Measurements from ENCODE around the gene HIVEP3. TPM values are rescaled to one million over a fixed set of nuclear protein-coding genes. Genes with fewer than 3 reads are reported as not detected.

Gene HIVEP3
- total RNA-seq, 1 experiment from 2014 or later: 0.32 TPM

- no peak for DNase-seq (ENCODE audit: low read depth, low spot score)
- in situ Hi-C loops (cut with HindIII; ENCODE audit: low pct_unique_long_range_greater_than_20kb, low sequenced_read_pairs): no loop called here
Observed at GRCh38 chr1:41902159-41902577, 16.6 kb downstream of the HIVEP3 start.

GRCh38 chr1:41901551-41901950 lies 17.2 kb downstream of the HIVEP3 start:
- in situ Hi-C loops (cut with HindIII; ENCODE audit: low pct_unique_long_range_greater_than_20kb, low sequenced_read_pairs): no loop called here
- DNase-seq (ENCODE audit: low read depth, low spot score): no peak

- in situ Hi-C loops (cut with HindIII; ENCODE audit: low pct_unique_long_range_greater_than_20kb, low sequenced_read_pairs): no loop called here
Observed at GRCh38 chr1:41900603-41901444, 17.9 kb downstream of the HIVEP3 start.

GRCh38 chr1:41898191-41898713 lies 20.5 kb downstream of the HIVEP3 start:
- no peak for DNase-seq (ENCODE audit: low read depth, low spot score)
- in situ Hi-C loops (cut with HindIII; ENCODE audit: low pct_unique_long_range_greater_than_20kb, low sequenced_read_pairs): no loop called here

More at GRCh38 chr1:41900603-41901444, 17.9 kb downstream of the HIVEP3 start:
- DNase-seq (ENCODE audit: low read depth, low spot score): no peak

GRCh38 chr1:41895552-41895951 lies 23.2 kb downstream of the HIVEP3 start:
- in situ Hi-C loops (cut with HindIII; ENCODE audit: low pct_unique_long_range_greater_than_20kb, low sequenced_read_pairs): no loop called here
- DNase-seq (ENCODE audit: low read depth, low spot score): no peak

GRCh38 chr1:41894808-41895483 lies 23.8 kb downstream of the HIVEP3 start:
- in situ Hi-C loops (cut with HindIII; ENCODE audit: low pct_unique_long_range_greater_than_20kb, low sequenced_read_pairs): no loop called here
- DNase-seq (ENCODE audit: low read depth, low spot score): no peak

GRCh38 chr1:41894101-41894807 lies 24.5 kb downstream of the HIVEP3 start:
- in situ Hi-C loops (cut with HindIII; ENCODE audit: low pct_unique_long_range_greater_than_20kb, low sequenced_read_pairs): no loop called here
- no peak for DNase-seq (ENCODE audit: low read depth, low spot score)

GRCh38 chr1:41892301-41892781 lies 26.4 kb downstream of the HIVEP3 start:
- no peak for DNase-seq (ENCODE audit: low read depth, low spot score)
- in situ Hi-C loops (cut with HindIII; ENCODE audit: low pct_unique_long_range_greater_than_20kb, low sequenced_read_pairs): no loop called here

GRCh38 chr1:41891199-41891896 lies 27.4 kb downstream of the HIVEP3 start:
- in situ Hi-C loops (cut with HindIII; ENCODE audit: low pct_unique_long_range_greater_than_20kb, low sequenced_read_pairs): no loop called here
- peak; percentile 41 for DNase-seq (ENCODE audit: low read depth, low spot score)

GRCh38 chr1:41890825-41891198 lies 27.9 kb downstream of the HIVEP3 start:
- DNase-seq (ENCODE audit: low read depth, low spot score): no peak
- in situ Hi-C loops (cut with HindIII; ENCODE audit: low pct_unique_long_range_greater_than_20kb, low sequenced_read_pairs): no loop called here

- in situ Hi-C loops (cut with HindIII; ENCODE audit: low pct_unique_long_range_greater_than_20kb, low sequenced_read_pairs): no loop called here
- no peak for DNase-seq (ENCODE audit: low read depth, low spot score)
Observed at GRCh38 chr1:41889506-41890414, 29.0 kb downstream of the HIVEP3 start.

- in situ Hi-C loops (cut with HindIII; ENCODE audit: low pct_unique_long_range_greater_than_20kb, low sequenced_read_pairs): no loop called here
- DNase-seq (ENCODE audit: low read depth, low spot score): no peak
Observed at GRCh38 chr1:41888756-41889155, 30.0 kb downstream of the HIVEP3 start.

- in situ Hi-C loops (cut with HindIII; ENCODE audit: low pct_unique_long_range_greater_than_20kb, low sequenced_read_pairs): no loop called here
- DNase-seq (ENCODE audit: low read depth, low spot score): no peak
Observed at GRCh38 chr1:41887365-41887764, 31.4 kb downstream of the HIVEP3 start.

GRCh38 chr1:41884256-41885230 lies 34.2 kb downstream of the HIVEP3 start:
- in situ Hi-C loops (cut with HindIII; ENCODE audit: low pct_unique_long_range_greater_than_20kb, low sequenced_read_pairs): no loop called here
- DNase-seq (ENCODE audit: low read depth, low spot score): no peak

- no peak for DNase-seq (ENCODE audit: low read depth, low spot score)
- in situ Hi-C loops (cut with HindIII; ENCODE audit: low pct_unique_long_range_greater_than_20kb, low sequenced_read_pairs): no loop called here
Observed at GRCh38 chr1:41883507-41883906, 35.2 kb downstream of the HIVEP3 start.

- in situ Hi-C loops (cut with HindIII; ENCODE audit: low pct_unique_long_range_greater_than_20kb, low sequenced_read_pairs): no loop called here
- DNase-seq (ENCODE audit: low read depth, low spot score): peak; percentile 87
Observed at GRCh38 chr1:41882486-41882885, 36.2 kb downstream of the HIVEP3 start.
